Smooth muscle cell of the umbilical artery (primary cell): ENCODE measurements around the gene FLNB. TPM values are rescaled to one million over a fixed set of nuclear protein-coding genes. Genes with fewer than 3 reads are reported as not detected.

Experiments
- total RNA-seq: library from RNA; depleted of rRNA; stranded (reverse); fragments of >200 nt; gene quantifications from 2 replicates; pipeline ENCODE4 v1.2.3, GENCODE V29; 2014

Gene FLNB, protein sequence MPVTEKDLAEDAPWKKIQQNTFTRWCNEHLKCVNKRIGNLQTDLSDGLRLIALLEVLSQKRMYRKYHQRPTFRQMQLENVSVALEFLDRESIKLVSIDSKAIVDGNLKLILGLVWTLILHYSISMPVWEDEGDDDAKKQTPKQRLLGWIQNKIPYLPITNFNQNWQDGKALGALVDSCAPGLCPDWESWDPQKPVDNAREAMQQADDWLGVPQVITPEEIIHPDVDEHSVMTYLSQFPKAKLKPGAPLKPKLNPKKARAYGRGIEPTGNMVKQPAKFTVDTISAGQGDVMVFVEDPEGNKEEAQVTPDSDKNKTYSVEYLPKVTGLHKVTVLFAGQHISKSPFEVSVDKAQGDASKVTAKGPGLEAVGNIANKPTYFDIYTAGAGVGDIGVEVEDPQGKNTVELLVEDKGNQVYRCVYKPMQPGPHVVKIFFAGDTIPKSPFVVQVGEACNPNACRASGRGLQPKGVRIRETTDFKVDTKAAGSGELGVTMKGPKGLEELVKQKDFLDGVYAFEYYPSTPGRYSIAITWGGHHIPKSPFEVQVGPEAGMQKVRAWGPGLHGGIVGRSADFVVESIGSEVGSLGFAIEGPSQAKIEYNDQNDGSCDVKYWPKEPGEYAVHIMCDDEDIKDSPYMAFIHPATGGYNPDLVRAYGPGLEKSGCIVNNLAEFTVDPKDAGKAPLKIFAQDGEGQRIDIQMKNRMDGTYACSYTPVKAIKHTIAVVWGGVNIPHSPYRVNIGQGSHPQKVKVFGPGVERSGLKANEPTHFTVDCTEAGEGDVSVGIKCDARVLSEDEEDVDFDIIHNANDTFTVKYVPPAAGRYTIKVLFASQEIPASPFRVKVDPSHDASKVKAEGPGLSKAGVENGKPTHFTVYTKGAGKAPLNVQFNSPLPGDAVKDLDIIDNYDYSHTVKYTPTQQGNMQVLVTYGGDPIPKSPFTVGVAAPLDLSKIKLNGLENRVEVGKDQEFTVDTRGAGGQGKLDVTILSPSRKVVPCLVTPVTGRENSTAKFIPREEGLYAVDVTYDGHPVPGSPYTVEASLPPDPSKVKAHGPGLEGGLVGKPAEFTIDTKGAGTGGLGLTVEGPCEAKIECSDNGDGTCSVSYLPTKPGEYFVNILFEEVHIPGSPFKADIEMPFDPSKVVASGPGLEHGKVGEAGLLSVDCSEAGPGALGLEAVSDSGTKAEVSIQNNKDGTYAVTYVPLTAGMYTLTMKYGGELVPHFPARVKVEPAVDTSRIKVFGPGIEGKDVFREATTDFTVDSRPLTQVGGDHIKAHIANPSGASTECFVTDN (N-terminal part only)
- total RNA-seq = 454 and 803 TPM in 2 replicates

GRCh38 chr3:58008141-58009025 is at the start of gene FLNB:
Gene FLNB, plus strand, starts transcription at chr3:58008422. Its CDS starts 143 bp downstream, at chr3:58008565.

DNA sequence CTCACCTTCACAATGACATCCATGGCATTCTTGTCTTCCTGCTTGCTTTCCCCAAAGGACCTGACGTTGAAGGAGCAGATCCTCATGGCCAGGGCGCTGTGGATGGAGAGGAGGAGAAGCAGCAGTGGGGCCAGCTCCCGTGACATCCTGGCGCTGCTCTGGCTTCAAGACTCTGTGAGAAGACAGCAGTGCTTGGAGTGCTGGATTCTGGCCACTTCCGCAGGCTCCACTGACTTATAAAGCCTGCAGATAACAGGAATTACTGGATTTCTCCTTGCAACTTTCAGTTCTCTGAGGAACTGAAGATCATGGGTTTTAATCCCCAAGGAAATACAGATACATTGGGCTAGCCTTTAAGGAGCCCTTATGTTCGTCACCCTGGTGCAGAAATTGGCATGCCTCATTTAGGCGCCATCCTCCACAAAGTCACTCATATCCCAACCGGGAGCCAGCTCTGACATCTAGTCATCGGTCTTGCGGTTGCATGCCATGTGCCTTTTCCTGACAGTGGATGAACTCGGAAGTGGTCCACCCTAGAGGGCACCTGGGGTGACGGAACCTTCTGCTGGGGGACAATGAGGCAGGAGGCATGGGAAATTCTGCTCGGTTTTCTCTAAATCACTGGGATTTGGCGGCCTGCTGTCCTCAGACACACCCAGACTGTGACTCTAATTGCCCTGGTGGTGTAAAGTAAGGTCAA is 202.7 kb downstream of the FLNB start, which contains the start of gene DNASE1L3:
Gene DNASE1L3, minus strand, starts transcription at position 212 of the 700 bp plus-strand sequence. Its CDS starts 66 bp downstream, at position 146.

Other genes with a start within 250 kb of the FLNB start
- not detected in 2 replicates for gene DNASE1L3, start 202.6 kb downstream of the FLNB start, total RNA-seq
- gene ABHD6, start 229.4 kb downstream of the FLNB start, total RNA-seq = 11.1 and 12.2 TPM in 2 replicates